Parathyroid adenoma (tissue), 2 donors: Measurements from ENCODE around the gene IFT81.
"Not testable (repeated sequence)": the region's sequence is repeated elsewhere in the genome, so short reads cannot be mapped to it uniquely, and the experiment has no call there.

Experiments used
- H2AFZ ChIP-seq: fragments of 300-600 bp; sonication (generic); one replicate; pipeline ENCODE4 v1.7.0; 2017; ENCODE audit warnings: antibody characterized with exemption, mild to moderate bottlenecking
- H3K27ac ChIP-seq: fragments of 300-600 bp; sonication (generic); one replicate; pipeline ENCODE4 v1.7.0; 2017
- H3K27me3 ChIP-seq: fragments of 300-600 bp; sonication (generic); one replicate; pipeline ENCODE4 v1.7.0; 2017; ENCODE audit warnings: low read length; ENCODE audit not compliant: control insufficient read depth, insufficient read depth
- H3K36me3 ChIP-seq: fragments of 300-600 bp; sonication (generic); one replicate; pipeline ENCODE4 v1.7.0; 2017; ENCODE audit warnings: low read length; ENCODE audit not compliant: control insufficient read depth, insufficient read depth
- H3K4me1 ChIP-seq: fragments of 300-600 bp; sonication (generic); one replicate; pipeline ENCODE4 v1.7.0; 2017; ENCODE audit warnings: control low read depth
- H3K4me2 ChIP-seq: fragments of 300-600 bp; sonication (generic); one replicate; pipeline ENCODE4 v1.7.0; 2017; ENCODE audit warnings: low read length
- H3K4me3 ChIP-seq: fragments of 300-600 bp; sonication (generic); one replicate; pipeline ENCODE4 v1.7.0; 2017; ENCODE audit warnings: low read depth, low read length
- H3K79me2 ChIP-seq: fragments of 300-600 bp; sonication (generic); one replicate; pipeline ENCODE4 v1.7.0; 2017; ENCODE audit warnings: control low read depth
- H3K9ac ChIP-seq: fragments of 300-600 bp; sonication (generic); one replicate; pipeline ENCODE4 v1.7.0; 2017; ENCODE audit warnings: mild to moderate bottlenecking
- H3K9me3 ChIP-seq: fragments of 300-600 bp; sonication (generic); one replicate; pipeline ENCODE4 v1.7.0; 2017; ENCODE audit warnings: low read length; ENCODE audit not compliant: control insufficient read depth
- TF ChIP-seq, protein P1 (sequence below): fragments of 300-600 bp; sonication (generic); IDR thresholded peaks from one replicate; pipeline ENCODE4 v1.7.0; 2017; ENCODE audit warnings: antibody characterized with exemption, mild to moderate bottlenecking
- donor health status: primary hyperparathyroidism.

The IFT81 gene

GRCh38 chr12:110203546-110203945 is 79.4 kb downstream of the IFT81 start:
- H3K4me3 ChIP-seq = no peak overlapping the region
- no peak overlapping the region for H3K9ac ChIP-seq
- H2AFZ ChIP-seq = no peak overlapping the region
- H3K27me3 ChIP-seq = no peaks in the 10 kb centered on the region
- TF ChIP-seq, protein P1, sequence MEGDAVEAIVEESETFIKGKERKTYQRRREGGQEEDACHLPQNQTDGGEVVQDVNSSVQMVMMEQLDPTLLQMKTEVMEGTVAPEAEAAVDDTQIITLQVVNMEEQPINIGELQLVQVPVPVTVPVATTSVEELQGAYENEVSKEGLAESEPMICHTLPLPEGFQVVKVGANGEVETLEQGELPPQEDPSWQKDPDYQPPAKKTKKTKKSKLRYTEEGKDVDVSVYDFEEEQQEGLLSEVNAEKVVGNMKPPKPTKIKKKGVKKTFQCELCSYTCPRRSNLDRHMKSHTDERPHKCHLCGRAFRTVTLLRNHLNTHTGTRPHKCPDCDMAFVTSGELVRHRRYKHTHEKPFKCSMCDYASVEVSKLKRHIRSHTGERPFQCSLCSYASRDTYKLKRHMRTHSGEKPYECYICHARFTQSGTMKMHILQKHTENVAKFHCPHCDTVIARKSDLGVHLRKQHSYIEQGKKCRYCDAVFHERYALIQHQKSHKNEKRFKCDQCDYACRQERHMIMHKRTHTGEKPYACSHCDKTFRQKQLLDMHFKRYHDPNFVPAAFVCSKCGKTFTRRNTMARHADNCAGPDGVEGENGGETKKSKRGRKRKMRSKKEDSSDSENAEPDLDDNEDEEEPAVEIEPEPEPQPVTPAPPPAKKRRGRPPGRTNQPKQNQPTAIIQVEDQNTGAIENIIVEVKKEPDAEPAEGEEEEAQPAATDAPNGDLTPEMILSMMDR = no peak
- peaks cover 2% of the 10 kb centered on the region for H3K79me2 ChIP-seq
- H3K36me3 ChIP-seq = no peaks in the 10 kb centered on the region
- no peaks in the 10 kb centered on the region for H3K9me3 ChIP-seq
- H3K27ac ChIP-seq = no peak overlapping the region
- H3K4me1 ChIP-seq = peaks cover 2% of the 10 kb centered on the region
- no peak overlapping the region for H3K4me2 ChIP-seq

- Histone ChIP-seq H3K27ac (no peak overlapping the region), H3K9ac (no peak overlapping the region), H3K27me3 (no peaks in the 10 kb centered on the region), H3K79me2 (no peaks in the 10 kb centered on the region), H3K4me3 (no peak overlapping the region), H3K36me3 (no peaks in the 10 kb centered on the region), H2AFZ (no peak overlapping the region), H3K4me2 (no peak overlapping the region), H3K4me1 (no peaks in the 10 kb centered on the region), H3K9me3 (no peaks in the 10 kb centered on the region)
- TF ChIP-seq, protein P1 = no peak
Observed at GRCh38 chr12:110205931-110206330, 81.8 kb downstream of the IFT81 start.

DNA sequence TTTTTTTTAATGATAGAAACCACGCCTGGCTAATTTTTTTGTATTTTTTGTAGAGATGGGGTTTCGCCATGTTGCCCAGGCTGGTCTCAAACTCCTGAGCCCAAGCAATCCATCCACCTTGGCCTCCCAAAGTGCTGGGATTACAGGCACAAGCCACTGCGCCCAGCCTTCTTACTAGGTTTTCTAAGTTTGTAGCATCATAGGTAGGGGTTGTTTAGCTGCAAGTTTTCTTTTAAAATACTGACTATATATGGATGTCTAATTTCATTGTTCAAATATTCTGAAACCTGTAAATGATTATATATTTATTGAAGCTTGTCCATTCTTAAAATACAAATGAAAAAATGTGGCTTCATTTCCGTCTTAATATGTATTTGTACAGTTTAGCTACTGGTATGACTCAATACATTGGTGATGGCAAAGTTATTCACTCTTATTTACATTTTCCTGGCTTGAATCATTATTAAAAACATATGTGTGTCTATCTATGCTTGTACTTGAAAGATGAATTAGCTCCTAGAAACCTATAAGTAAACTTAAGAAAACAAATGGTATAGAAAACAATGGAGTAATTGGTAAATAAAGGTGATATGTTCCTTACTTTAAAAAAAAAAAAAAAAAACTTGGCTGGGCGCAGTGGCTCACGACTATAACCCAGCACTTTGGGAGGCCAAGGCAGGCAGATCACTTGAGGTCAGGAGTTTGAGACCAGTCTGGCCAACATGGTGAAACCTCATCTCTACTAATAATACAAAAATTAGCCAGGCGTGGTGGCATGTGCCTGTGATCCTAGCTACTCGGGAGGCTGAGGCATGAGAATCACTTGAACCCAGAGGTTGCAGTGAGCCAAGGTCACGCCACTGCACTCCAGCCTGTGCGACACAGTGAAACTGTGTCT is 87.7 kb downstream of the IFT81 start:
- not testable (repeated sequence) for H3K4me1 ChIP-seq, H3K4me2 ChIP-seq, H2AFZ ChIP-seq, H3K36me3 ChIP-seq, H3K9ac ChIP-seq, H3K27me3 ChIP-seq, H3K9me3 ChIP-seq, H3K4me3 ChIP-seq, H3K79me2 ChIP-seq, H3K27ac ChIP-seq

DNA sequence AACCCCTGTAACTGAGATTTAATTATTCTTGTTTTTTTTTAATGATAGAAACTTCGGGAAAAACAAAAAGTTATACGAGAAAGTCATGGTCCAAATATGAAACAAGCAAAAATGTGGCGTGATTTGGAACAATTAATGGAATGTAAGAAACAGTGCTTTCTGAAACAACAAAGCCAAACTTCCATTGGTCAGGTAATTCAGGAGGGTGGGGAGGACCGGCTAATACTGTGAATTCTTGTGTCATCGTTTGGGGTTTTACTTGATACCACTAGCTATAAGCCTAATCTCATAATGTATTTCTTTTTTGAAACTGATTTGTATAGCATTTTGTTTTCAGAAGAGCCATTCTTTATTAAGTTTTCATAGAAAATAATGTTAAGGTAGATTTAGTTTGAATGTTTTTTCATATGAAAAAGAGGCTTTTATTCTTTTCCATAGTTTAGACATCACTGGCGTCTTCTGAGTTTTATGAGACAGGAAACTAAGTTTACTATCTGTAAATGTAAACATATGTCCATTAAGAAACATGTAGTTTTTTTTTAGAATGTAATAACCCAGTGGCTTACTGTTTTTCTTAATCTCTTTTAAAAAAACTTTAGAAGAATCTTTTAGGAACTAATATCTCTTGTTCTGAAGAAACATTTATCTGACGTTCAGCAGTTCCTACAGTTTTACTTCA is 94.0 kb downstream of the IFT81 start:
- H3K9me3 ChIP-seq = no peaks in the 10 kb centered on the region
- no peak overlapping the region for H3K27ac ChIP-seq
- H3K4me3 ChIP-seq = no peak overlapping the region
- no peaks in the 10 kb centered on the region for H3K27me3 ChIP-seq
- no peaks in the 10 kb centered on the region for H3K4me1 ChIP-seq
- H3K79me2 ChIP-seq = no peaks in the 10 kb centered on the region
- no peak overlapping the region for H2AFZ ChIP-seq
- H3K4me2 ChIP-seq = no peak overlapping the region
- H3K9ac ChIP-seq = no peak overlapping the region
- TF ChIP-seq, protein P1 = no peak
- H3K36me3 ChIP-seq = no peaks in the 10 kb centered on the region

DNA sequence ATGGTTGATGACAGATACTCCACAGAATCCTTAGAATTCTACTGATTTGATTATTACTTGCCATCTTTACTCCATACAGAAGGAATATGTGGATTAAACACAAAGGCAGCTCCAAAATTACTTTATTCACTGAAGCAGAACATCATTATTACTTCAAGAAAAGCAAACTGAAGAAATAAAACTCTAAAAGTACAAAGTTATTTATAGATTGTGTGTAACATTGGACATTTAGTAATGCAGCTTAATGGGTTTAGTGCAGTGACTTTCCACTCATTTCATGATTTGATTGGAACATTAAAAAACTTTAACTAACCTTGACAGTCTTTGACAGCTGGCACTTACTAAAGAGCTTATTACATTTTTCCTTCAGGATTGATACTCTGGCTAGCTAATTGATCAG is 97.9 kb downstream of the IFT81 start:
- Histone ChIP-seq H3K36me3 (no peaks in the 10 kb centered on the region), H3K4me2 (no peak overlapping the region), H3K79me2 (no peaks in the 10 kb centered on the region), H3K4me3 (no peak overlapping the region), H3K27me3 (no peaks in the 10 kb centered on the region), H3K27ac (no peak overlapping the region), H3K9ac (no peak overlapping the region), H3K4me1 (no peaks in the 10 kb centered on the region), H2AFZ (no peak overlapping the region), H3K9me3 (no peaks in the 10 kb centered on the region)
- TF ChIP-seq, protein P1 = no peak
